GM21786 (cell line): Measurements from ENCODE around the gene PRDM2.

Source experiments
- ATAC-seq: cut with Tn5 transposase; IDR thresholded peaks from one replicate; pipeline ENCODE4 v1.9.1; 2021; ENCODE audit not compliant: unreplicated experiment

PRDM2 gene

DNA sequence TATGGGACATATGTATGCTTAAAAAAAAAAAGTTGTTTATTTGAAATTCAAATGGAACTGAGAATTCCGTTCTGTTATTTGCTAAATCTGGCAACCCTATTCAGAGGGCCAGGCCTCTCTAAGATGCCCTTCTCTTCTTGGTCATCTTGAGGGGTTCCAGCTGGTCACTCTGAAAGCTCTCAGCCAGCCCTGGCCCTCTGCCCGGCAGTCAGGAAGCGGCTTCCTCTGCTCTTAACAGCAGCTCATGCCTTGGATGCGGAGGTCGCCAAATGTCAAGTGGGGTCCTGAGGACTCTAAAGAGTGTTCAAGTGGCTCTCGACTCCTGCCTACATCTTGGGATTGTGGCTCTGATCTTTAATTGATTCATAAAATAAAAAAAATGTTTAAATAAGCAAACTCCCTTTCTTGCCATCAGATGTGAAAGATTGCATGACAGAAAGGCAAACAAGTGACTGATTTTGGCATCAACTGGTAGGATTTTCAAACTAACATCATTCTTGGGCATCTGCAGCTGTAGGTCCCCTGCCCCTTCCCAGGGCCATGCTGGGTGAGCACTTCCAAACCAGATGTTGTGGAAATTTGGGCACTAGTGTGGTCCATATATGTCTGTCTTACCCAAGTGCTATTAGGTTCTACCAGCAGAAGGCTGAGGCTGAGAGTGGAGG lies 130.8 kb downstream of the PRDM2 start:
- no peak for ATAC-seq

DNA sequence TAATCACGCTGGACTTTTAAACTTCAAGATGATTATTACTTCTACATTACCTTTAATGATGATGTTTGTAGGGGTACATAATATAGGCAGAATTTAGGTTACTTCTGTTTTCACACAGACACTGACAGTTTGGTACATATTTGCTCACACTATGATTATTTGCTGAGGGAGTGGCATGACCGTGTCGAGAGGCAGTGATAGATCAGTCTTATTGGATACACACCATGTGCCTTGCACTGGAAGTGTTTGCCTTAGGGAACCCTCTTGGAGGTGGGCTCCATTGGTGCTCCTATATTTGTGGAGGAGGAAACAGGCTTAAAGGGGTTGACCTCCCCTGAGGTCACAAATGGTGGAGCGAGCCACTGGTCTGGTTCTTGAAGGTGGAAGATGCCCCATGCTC lies 132.1 kb downstream of the PRDM2 start:
- ATAC-seq = no peak

DNA sequence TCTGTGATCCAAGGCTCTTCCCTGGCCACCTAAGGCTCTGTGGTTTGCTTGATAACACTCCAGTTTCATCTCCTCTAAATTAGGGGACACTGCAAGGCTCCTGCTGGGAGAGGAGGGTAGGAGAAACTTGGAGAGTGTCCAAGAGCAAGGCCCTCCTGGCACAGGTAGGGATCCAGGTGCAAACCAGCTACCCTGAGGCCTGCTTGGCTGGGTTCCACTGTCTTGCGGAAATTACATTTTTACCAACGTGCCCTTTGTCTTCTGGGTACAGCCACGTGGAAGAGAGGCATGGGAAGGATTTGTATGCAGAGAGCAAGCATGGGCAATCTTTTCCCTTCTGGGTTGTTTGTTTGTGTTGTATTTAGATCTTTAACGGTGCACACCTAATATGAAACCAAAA lies 132.5 kb downstream of the PRDM2 start:
- no peak for ATAC-seq

DNA sequence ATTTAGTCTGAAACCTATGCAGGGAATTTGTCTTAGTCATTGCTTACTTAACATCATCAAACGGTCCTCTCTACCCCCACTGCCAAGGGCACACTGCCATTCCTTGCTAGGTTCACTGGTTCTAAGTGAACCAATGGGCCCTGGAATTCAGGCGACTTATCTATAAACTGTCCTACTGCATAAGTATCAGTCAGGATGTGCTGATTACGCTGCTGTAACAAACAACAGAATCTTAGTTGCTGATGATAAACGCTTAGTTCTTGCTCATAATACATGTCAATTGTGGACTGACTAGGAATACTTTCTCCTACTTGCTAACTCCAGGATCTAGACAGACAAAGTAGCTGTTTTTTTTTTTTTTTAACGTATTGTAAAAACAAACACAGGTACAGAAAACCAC lies 136.1 kb downstream of the PRDM2 start:
- no peak for ATAC-seq

DNA sequence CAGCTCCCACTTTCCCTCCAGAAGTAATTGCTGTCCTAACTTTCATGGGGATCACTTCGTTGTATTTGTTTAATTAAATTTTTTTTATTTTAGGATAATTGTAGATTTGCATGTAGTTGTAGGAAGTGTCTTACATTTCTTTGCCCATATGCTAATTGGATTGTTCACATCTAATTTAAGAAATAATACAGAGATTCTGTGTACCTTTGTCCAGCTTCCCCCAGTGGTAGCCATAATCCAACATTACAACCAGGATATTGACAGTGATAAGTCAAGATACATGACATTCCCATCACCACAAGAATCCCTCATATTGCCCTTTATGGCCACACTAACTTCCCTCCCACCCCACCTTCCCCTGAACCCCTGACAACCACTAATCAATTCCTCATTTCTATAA lies 136.6 kb downstream of the PRDM2 start:
- no peak for ATAC-seq

DNA sequence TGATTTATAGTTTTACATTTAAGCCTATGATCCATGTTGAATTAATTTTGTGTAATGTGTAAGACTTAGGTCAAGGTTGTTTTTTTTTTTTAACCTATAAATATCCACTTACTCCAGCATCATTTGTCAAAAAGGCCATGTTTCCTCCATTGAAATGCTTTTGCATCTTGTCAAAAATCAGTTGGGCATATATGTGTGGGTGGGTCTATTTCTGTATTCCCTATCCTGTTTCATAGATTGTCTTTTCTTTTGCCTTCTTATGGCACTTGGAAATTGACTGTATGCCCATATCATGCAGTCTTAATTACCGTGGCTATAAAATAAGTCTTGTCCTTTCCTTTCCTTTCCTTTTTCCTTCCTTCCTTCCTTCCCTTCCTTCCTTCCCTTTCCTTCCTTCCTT lies 138.2 kb downstream of the PRDM2 start:
- ATAC-seq = no peak

DNA sequence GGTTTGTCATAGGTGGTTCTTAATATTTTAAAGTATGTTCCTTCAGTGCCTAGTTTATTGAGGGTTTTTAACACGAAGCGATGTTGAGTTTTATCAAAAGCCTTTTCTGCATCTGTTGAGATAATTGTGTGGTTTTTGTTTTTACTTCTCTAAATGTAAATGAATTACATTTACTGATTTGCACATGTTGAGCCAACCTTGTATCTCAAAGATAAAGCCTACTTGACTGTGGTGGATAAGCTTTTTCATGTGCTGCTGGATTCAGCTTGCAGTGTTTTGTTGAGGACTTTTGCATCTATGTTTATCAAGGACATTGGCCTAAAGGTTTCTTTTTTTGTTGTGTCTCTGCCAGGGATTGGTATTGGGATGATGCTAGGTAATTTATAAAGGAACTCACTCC lies 142.5 kb downstream of the PRDM2 start:
- no peak for ATAC-seq

DNA sequence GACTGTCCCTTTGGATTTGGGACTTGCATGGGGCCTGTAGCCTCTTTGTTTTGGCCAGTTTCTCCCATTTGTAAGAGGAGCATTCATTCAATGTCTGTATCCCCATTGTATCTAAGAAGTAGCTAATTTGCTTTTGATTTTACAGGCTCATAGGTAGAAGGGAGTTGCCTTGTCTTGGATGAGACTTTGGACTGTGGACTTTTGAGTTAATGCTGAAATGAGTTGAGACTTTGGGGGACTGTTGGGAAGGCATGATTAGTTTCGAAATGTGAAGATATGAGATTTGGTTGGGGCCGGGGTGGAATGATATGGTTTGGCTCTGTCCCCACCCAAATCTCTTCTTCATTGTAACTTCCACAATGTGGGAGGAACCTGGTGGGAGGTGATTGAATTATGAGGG lies 151.7 kb downstream of the PRDM2 start:
- no peak for ATAC-seq

DNA sequence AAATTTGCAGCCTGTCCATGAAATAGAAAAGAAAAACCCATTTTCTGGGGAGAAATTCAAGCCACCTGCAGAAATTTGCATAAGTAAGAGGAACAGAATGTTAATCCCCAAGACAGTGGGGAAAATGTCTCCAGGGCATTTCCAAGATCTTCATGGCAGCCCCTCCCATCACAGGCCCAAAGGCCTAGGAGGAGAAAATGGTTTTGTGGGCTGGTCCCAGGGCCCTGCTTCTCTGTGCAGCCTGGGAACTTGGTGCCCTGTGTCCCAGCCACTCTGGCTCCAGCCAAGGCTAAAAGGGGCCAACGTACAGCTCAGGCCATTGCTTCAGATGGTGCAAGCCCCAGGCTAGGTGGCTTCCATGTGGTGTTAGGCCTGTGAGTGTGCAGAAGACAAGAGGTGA lies 155.6 kb downstream of the PRDM2 start:
- ATAC-seq = no peak

DNA sequence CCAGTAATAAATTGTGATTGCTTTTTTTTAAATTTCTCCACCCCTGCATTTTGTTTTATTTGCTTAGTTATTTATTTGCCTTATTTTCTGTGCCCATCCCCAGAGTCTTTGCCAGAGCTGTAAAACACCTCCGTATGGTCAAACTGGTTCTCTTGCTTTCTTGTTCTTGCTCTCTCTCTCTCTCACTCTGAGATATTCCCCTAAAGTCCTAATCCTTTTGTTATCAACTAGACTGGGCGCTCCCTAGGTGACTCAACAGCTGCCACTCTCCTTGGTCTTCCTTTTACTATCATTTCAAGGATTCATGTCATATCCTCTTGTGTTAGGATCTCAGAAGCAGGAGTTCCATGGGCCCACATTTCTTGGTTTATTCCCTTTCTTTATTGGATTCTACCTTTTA lies 160.0 kb downstream of the PRDM2 start:
- no peak for ATAC-seq

DNA sequence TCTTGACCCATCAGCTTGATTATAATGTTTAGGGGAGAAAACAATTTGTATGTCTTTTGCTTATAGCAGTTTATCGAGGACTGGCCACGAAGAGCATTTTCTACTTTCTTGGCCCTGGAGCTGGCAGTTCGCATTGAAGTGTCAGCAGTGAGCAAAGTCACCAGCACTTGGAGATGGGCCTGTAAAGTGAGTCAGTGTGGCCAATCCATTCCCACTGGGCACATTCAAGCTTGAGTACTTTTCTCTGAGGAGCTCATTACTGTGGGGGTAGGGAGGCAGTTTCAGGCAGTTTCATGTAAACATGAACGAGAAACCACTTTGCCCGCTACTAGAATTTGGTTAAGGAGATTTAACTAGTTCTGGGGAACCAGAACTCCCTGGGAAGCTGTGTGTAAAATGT lies 164.8 kb downstream of the PRDM2 start:
- no peak for ATAC-seq

DNA sequence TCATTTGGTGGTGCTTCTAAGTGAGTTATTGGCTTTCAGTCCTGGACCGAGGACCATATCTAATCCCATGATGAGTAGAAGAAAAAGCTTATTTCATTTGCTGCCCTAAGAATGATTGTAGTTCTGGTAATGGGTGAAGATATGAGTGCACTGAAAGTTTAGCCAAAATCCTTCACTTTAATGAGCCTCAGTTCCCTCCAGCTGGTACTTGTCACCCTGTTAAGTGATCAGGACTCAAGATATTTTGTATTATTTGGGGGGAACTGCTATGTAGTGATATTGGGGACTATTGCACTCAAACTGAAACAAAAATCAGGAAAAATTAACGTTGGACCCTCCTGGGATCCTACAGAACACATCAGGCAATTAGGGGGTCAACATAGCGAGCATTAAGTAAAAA lies 165.9 kb downstream of the PRDM2 start:
- ATAC-seq = no peak

DNA sequence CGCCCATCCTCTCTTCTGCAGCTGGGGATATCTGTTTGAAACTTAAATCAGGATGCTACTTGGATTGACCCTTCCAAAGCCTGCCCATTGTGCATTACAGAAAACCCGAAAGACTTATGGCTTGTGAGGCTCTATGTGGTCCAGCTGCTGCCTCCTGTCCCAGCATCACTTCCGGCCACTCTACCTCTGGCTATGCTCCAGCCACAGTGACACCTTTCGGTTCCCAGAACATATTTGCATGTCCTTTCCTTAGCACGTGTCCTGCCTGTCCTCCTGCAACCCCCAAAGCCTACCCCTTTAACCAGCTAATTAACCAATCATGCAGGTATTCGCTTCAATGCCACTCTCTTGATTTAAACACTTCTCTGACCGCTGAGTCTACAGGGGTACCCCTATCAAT lies 167.6 kb downstream of the PRDM2 start:
- ATAC-seq = no peak

DNA sequence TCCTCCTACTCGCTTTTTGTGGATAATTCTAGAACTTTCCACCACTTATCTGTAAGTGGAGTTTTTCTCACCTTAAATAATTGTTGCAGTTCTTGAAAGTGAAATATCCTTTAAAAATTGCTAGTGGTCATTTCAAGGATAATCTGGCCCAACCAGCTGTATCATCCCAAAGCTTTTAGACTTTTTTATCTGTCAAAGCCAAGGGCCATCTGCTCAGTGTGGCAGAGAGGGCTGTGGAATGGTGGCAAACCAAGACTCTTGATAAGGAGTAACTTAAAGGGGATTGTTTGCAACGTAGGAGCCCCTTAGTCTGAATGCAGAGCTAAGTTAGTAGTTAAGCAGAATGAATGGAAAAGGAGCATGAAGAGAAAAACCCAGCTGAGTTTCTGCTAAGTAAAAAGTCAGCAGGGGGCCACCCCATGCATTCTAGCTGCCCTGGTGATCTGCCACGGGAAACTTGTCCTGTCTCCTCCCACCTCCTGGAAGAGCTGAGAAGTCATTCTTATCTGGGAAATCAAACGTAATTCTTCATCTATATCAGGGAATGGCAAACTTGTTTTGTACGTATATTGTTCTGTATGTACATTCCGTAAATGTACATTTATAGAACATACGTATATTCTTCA lies 169.3 kb downstream of the PRDM2 start:
- ATAC-seq = no peak

DNA sequence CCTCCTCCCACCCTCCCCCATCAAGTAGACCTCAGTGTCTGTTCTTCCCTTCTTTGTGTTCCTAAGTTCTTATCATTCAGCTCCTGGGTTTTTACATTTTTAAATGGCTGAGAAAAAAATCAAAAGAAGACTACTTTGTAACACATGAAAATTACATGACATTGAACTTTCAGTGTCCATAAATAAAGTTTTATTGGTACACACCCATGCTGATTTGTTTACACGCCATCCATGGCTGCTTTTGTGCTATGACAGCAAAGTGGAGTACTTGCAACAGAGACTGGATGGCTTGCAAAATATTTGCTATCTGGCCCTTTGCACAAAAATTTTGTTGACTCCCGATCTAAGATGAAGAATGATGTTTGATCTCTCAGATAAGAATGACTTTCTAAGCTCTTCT lies 171.4 kb downstream of the PRDM2 start:
- no peak for ATAC-seq

DNA sequence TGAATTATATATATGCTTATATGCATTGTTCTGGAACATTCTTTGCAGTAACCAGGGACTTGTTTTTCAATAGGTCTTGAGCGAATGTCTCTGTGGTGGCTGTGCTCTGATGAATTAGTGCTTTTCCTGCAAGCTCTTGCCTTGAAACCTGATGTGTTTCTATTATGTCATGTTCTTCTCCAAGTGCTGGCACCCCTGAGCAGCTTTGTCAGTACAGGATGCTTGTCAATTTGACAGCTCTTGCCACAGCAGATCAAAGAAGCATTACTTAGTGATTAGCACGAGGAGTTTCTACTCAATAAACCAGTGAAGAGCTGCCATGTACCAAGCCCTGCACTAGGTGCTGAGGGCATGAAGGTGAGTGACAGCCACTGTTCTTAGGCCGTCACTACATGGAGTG lies 171.9 kb downstream of the PRDM2 start:
- no peak for ATAC-seq

DNA sequence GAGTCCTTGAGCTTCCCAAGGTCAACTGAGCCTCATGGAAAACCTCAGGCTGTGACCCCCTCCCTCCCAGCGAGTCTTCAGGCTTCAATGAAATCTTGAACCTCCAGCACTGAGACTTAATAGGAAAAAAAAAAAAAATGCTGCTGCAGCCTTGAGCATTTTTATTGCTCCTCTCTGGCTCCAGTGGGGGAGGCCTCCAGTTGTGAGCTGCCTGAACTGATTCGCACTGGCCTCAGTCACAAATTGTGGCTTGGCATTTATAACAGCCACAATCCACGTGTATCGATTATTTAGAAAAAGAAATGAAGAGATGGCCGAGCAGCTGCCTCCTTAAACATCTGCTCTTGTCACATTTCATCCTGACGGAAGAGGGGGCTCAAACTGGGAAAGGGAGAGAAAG lies 173.0 kb downstream of the PRDM2 start:
- ATAC-seq = no peak
